HepG2 (cell line): ENCODE data around the gene NECTIN2. TPM values are rescaled to one million over a fixed set of nuclear protein-coding genes. Genes with fewer than 3 reads are reported as not detected.

Experiments
- ARID2 ChIP-seq: sonication (generic); formaldehyde crosslinking; IDR thresholded peaks from 2 replicates; pipeline ENCODE4 v1.8.1; 2022; ENCODE audit warnings: mild to moderate bottlenecking, missing genetic modification reagents, borderline replicate concordance
- ARNTL ChIP-seq: sonication (generic); formaldehyde crosslinking; IDR thresholded peaks from 2 replicates; pipeline ENCODE4 v1.4.0; 2020; ENCODE audit warnings: mild to moderate bottlenecking, missing genetic modification reagents
- BRCA1 ChIP-seq: sonication (generic); formaldehyde crosslinking; IDR thresholded peaks from 2 replicates; pipeline ENCODE4 v1.4.0; 2020; ENCODE audit warnings: missing genetic modification reagents
- ETV6 ChIP-seq: sonication (generic); formaldehyde crosslinking; conservative IDR thresholded peaks from 2 replicates; pipeline ENCODE4 v1.4.0; 2020; ENCODE audit warnings: missing genetic modification reagents
- FOSL1 ChIP-seq: sonication (generic); formaldehyde crosslinking; IDR thresholded peaks from 2 replicates; pipeline ENCODE4 v1.9.0; 2021; ENCODE audit warnings: missing genetic modification reagents, borderline replicate concordance
- GABPB1 ChIP-seq: IDR thresholded peaks from 2 replicates; pipeline ENCODE4 v1.6.1; 2016; ENCODE audit warnings: mild to moderate bottlenecking, missing genetic modification reagents, moderate library complexity, missing compliant biosample characterization
- HOXA5 ChIP-seq: sonication (generic); formaldehyde crosslinking; IDR thresholded peaks from 2 replicates; pipeline ENCODE4 v1.4.0; 2020; ENCODE audit warnings: missing genetic modification reagents
- LCORL ChIP-seq, 2 experiments: fragments of 450-650 bp in 1 of 2; sonication (generic) in 1 of 2; formaldehyde crosslinking in 1 of 2; IDR thresholded peaks; 2 replicates each; pipeline versions ENCODE4 v1.5.0 to v1.6.1; 2017 to 2020; ENCODE audit warnings: antibody characterized with exemption in 1 of 2, missing genetic modification reagents in 1 of 2
- RBFOX2 ChIP-seq: fragments of 200-400 bp; formaldehyde crosslinking; IDR thresholded peaks from 2 replicates; pipeline ENCODE4 v1.6.1; 2017; ENCODE audit warnings: low read depth, mild to moderate bottlenecking, low read length
- RFX3 ChIP-seq: IDR thresholded peaks from 2 replicates; pipeline ENCODE4 v1.6.1; 2016; ENCODE audit warnings: missing biosample characterization, missing genetic modification reagents
- SOX6 ChIP-seq, 2 experiments: fragments of 450-650 bp in 1 of 2; sonication (generic) in 1 of 2; formaldehyde crosslinking in 1 of 2; IDR thresholded peaks; 2 replicates each; pipeline versions ENCODE4 v1.4.0 to v1.6.1; 2017 to 2020; ENCODE audit warnings: antibody characterized with exemption in 1 of 2, mild to moderate bottlenecking in 1 of 2, missing genetic modification reagents in 1 of 2
- TAF15 ChIP-seq: fragments of 200-400 bp; formaldehyde crosslinking; IDR thresholded peaks from one replicate; pipeline ENCODE4 v1.6.1; 2018; ENCODE audit warnings: mild to moderate bottlenecking, low read depth, low read length; ENCODE audit not compliant: poor library complexity, severe bottlenecking
- ZBTB14 ChIP-seq: sonication (generic); formaldehyde crosslinking; IDR thresholded peaks from 2 replicates; pipeline ENCODE4 v1.4.0; 2020; ENCODE audit warnings: missing genetic modification reagents
- ZFP36 ChIP-seq: fragments of 150-350 bp; IDR thresholded peaks from 2 replicates; pipeline ENCODE4 v1.6.1; 2018; ENCODE audit warnings: borderline replicate concordance, low read length, low read depth; ENCODE audit not compliant: partially characterized antibody
- ZFP91 ChIP-seq: sonication (generic); formaldehyde crosslinking; IDR thresholded peaks from 2 replicates; pipeline ENCODE4 v1.9.0; 2022; ENCODE audit warnings: missing genetic modification reagents, mild to moderate bottlenecking, borderline replicate concordance
- ZFY ChIP-seq: sonication (generic); formaldehyde crosslinking; IDR thresholded peaks from 2 replicates; pipeline ENCODE4 v1.4.0; 2020; ENCODE audit warnings: missing genetic modification reagents
- ZNF513 ChIP-seq: sonication (generic); formaldehyde crosslinking; conservative IDR thresholded peaks from 2 replicates; pipeline ENCODE4 v1.5.0; 2020; ENCODE audit warnings: missing genetic modification reagents
- ZNF607 ChIP-seq: sonication (generic); formaldehyde crosslinking; IDR thresholded peaks from 2 replicates; pipeline ENCODE4 v1.5.1; 2020; ENCODE audit warnings: missing genetic modification reagents, mild to moderate bottlenecking, borderline replicate concordance
- ZNF772 ChIP-seq: sonication (generic); formaldehyde crosslinking; IDR thresholded peaks from 2 replicates; pipeline ENCODE4 v1.5.0; 2020; ENCODE audit warnings: mild to moderate bottlenecking, missing genetic modification reagents
- ZNF841 ChIP-seq: sonication (generic); formaldehyde crosslinking; IDR thresholded peaks from 2 replicates; pipeline ENCODE4 v1.8.1; 2023; ENCODE audit warnings: missing genetic modification reagents, borderline replicate concordance
- polyA plus RNA-seq, 8 experiments: library from polyadenylated mRNA; depleted of rRNA in 3 of 8; stranded (reverse) in 7 of 8; unstranded in 1 of 8; fragments of >200 nt; fragmentation: Illumina TruSeq in 4 of 8; extraction: Trizol in 4 of 8; gene quantifications; 2 replicates each; pipeline versions ENCODE4 v1.2.1 to v1.2.3, GENCODE V29; 2011 to 2016; ENCODE audit warnings: low read depth in 4 of 8, missing spikeins in 1 of 8, mixed read lengths in 1 of 8; ENCODE audit not compliant: insufficient read depth in 1 of 8
- total RNA-seq, 5 experiments: library from RNA; depleted of rRNA; stranded (reverse); fragments of >200 nt; fragmentation: Illumina TruSeq; extraction: Trizol; gene quantifications; 2 replicates each; pipeline ENCODE4 v1.2.3, GENCODE V29; 2016; ENCODE audit warnings: low read depth in 1 of 5
- TF ChIP-seq, protein P1 (sequence below): sonication (generic); formaldehyde crosslinking; IDR thresholded peaks from 2 replicates; pipeline ENCODE4 v1.4.0; 2020; ENCODE audit warnings: missing genetic modification reagents

NECTIN2 gene
- total and polyA plus RNA-seq, 2 of the 13 experiments (the other 11 are each of a cell fraction or from before 2014, with no cell fraction given), result 75.4 to 114 TPM

- no peak for TF ChIP-seq ZNF513 (CRISPR knock-in tag)
- TF ChIP-seq, protein P1, sequence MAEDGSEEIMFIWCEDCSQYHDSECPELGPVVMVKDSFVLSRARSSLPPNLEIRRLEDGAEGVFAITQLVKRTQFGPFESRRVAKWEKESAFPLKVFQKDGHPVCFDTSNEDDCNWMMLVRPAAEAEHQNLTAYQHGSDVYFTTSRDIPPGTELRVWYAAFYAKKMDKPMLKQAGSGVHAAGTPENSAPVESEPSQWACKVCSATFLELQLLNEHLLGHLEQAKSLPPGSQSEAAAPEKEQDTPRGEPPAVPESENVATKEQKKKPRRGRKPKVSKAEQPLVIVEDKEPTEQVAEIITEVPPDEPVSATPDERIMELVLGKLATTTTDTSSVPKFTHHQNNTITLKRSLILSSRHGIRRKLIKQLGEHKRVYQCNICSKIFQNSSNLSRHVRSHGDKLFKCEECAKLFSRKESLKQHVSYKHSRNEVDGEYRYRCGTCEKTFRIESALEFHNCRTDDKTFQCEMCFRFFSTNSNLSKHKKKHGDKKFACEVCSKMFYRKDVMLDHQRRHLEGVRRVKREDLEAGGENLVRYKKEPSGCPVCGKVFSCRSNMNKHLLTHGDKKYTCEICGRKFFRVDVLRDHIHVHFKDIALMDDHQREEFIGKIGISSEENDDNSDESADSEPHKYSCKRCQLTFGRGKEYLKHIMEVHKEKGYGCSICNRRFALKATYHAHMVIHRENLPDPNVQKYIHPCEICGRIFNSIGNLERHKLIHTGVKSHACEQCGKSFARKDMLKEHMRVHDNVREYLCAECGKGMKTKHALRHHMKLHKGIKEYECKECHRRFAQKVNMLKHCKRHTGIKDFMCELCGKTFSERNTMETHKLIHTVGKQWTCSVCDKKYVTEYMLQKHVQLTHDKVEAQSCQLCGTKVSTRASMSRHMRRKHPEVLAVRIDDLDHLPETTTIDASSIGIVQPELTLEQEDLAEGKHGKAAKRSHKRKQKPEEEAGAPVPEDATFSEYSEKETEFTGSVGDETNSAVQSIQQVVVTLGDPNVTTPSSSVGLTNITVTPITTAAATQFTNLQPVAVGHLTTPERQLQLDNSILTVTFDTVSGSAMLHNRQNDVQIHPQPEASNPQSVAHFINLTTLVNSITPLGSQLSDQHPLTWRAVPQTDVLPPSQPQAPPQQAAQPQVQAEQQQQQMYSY (CRISPR knock-in tag), result no peak; the same call in 1 of the 2 replicates
- TF ChIP-seq RFX3, result no peak
- TF ChIP-seq HOXA5 (CRISPR knock-in tag), result 0 out of 2 replicates have a peak, but pooled peaks have one; percentile 31
- no peak for TF ChIP-seq ZFP36
- TF ChIP-seq ZFY (CRISPR knock-in tag), result peak; percentile 38
- TF ChIP-seq ETV6 (CRISPR knock-in tag), result 0 out of 2 replicates have a peak, but pooled peaks have one; percentile 11
- TF ChIP-seq ARNTL, result 0 out of 2 replicates have a peak, but pooled peaks have one; percentile 5
- TF ChIP-seq ZNF841 (CRISPR knock-in tag), result no peak
- TF ChIP-seq RBFOX2, result peak; percentile 59
- no peak for TF ChIP-seq BRCA1 (CRISPR knock-in tag)
- TF ChIP-seq LCORL (IDR thresholded peaks at IDR 0.05), result no peak
- TF ChIP-seq LCORL (CRISPR knock-in tag; IDR thresholded peaks at IDR 0.05), result no peak
- TF ChIP-seq ZFP91 (CRISPR knock-in tag), result 0 out of 2 replicates have a peak, but pooled peaks have one; percentile 9
- no peak for TF ChIP-seq ZBTB14
- peak; percentile 20; the same call in 1 of the 2 replicates for TF ChIP-seq GABPB1
- TF ChIP-seq ZNF607, result no peak
- peak; percentile 42 for TF ChIP-seq TAF15
- TF ChIP-seq SOX6 (IDR thresholded peaks at IDR 0.05), result no peak
- TF ChIP-seq SOX6 (CRISPR knock-in tag; IDR thresholded peaks at IDR 0.05), result no peak
- TF ChIP-seq FOSL1, result no peak
- no peak for TF ChIP-seq ZNF772
- TF ChIP-seq ARID2 (CRISPR knock-in tag), result 0 out of 2 replicates have a peak, but pooled peaks have one; percentile 16
These were observed 502 bp downstream of the NECTIN2 start (continued) for GRCh38 chr19:44846455-44847143.
